Measurements from ENCODE around the gene RNF220.

DNA sequence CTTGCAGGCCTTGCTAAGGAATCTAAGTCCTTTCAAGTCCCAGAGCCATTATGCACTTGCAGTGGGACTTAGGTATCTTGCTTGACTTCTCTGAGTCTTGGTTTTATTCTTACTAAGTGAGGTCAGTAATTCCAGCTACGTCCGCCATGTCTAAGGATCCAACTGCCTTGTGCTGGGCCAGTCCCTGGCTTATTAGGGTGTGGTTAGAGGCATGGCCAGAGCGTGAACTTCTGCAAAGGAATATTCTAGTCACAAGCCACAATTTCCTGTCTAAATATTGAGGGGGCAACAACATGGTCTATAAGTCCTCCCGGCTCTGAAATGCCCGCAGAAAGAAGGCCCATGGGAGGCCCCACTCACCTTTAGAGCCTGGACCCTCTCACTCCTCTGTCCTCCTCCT lies 186.3 kb downstream of the RNF220 start:
- TF ChIP-seq, protein P1, sequence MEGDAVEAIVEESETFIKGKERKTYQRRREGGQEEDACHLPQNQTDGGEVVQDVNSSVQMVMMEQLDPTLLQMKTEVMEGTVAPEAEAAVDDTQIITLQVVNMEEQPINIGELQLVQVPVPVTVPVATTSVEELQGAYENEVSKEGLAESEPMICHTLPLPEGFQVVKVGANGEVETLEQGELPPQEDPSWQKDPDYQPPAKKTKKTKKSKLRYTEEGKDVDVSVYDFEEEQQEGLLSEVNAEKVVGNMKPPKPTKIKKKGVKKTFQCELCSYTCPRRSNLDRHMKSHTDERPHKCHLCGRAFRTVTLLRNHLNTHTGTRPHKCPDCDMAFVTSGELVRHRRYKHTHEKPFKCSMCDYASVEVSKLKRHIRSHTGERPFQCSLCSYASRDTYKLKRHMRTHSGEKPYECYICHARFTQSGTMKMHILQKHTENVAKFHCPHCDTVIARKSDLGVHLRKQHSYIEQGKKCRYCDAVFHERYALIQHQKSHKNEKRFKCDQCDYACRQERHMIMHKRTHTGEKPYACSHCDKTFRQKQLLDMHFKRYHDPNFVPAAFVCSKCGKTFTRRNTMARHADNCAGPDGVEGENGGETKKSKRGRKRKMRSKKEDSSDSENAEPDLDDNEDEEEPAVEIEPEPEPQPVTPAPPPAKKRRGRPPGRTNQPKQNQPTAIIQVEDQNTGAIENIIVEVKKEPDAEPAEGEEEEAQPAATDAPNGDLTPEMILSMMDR (tag by site-specific recombination; IDR thresholded peaks at IDR 0.05): no peak
- no peak for TF ChIP-seq ZNF112 (tag by site-specific recombination; IDR thresholded peaks at IDR 0.05)
